ENCODE results near the gene NEMP2. TPM values are rescaled to one million over a fixed set of nuclear protein-coding genes. Genes with fewer than 3 reads are reported as not detected.

Gene NEMP2
- polyA plus RNA-seq, 2 of the 4 experiments (the other 2 are of a cell fraction): 7.1 to 22.0 TPM

DNA sequence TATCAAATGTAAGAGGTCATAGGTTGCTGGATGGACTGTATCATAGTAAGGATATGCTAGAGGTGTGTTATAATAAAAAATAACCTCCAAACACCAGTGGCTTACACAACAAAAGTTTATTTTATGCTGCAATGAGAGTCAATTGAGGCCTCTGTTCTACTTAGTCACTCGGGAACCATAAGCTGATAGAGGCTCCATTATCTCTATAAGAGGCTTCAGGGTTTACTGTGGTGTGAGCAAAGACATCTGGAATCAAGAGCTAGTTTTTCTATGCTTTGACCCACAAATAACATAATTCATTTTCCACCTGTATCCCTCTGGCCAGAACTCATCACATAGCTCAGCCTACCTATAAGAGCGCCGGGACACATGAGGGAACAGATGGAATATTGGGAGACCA is 47.5 kb upstream of the NEMP2 start (continued):
- TF ChIP-seq, protein P1, sequence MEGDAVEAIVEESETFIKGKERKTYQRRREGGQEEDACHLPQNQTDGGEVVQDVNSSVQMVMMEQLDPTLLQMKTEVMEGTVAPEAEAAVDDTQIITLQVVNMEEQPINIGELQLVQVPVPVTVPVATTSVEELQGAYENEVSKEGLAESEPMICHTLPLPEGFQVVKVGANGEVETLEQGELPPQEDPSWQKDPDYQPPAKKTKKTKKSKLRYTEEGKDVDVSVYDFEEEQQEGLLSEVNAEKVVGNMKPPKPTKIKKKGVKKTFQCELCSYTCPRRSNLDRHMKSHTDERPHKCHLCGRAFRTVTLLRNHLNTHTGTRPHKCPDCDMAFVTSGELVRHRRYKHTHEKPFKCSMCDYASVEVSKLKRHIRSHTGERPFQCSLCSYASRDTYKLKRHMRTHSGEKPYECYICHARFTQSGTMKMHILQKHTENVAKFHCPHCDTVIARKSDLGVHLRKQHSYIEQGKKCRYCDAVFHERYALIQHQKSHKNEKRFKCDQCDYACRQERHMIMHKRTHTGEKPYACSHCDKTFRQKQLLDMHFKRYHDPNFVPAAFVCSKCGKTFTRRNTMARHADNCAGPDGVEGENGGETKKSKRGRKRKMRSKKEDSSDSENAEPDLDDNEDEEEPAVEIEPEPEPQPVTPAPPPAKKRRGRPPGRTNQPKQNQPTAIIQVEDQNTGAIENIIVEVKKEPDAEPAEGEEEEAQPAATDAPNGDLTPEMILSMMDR (IDR thresholded peaks at IDR 0.05): no peak

DNA sequence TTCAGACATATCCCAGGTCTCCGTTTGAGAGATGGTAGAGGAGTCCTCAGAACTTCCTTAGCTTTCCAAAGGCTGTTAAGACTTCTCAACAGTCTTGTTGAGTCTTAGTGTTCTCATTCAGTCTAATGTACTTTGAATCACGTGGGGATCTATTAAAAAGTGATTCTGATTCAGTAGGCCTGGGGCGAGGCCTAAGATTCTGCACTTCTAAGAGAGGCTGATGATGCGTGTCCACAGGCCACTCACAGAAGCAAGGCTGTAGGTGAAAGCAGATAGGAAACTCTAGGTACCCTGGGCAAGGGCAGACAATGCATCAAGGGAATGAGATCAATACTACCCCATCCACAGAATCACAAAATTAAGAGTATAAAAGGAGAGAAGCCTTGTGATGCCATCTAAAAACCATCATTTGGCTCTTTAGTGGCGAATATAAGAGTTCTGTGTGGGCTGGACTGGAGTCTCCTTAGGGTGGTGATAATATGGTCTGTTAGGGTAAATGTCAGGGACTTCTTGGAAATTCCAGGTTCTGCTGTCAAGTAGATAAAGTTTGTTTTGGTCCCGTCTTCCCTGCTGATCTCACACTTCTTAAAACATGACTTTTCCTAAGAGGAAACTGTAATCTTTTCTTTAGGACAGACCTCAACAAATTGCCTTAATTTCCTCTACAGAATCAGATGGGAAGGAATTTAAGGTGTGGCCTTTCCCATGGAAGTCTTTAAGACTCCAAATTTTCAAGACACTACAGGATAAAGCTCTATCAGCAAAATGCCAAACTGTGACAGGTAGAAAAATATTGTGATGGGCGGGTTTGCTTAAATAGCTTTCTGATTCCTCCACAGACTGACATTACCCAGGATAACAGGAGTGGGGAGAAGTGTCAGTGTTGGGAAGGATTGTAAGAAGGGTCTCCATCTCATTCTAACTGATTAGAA is 45.7 kb upstream of the NEMP2 start:
- WGBS (ENCODE audit: missing lambda C conversion rate): 85% methylated on average over 7 of the region's 7 CpGs
- ChIA-PET POLR2A (no interaction called here), CTCF (interaction anchor here (1.1 kb wide), 1 partner anchor 11 kb away, joined by 3 read pairs; no protein-coding TSS in a partner anchor)
- H3K4me2 ChIP-seq: peak overlapping the region; percentile 80; the same call in 2 of the 3 replicates
- FAIRE-seq (no peak), ATAC-seq (no peak), DNase-seq (ENCODE audit: low read depth in 1 of 2, low spot score in 1 of 2) (no peak)
- H3K4me3 ChIP-seq: no peak overlapping the region
- TF ChIP-seq EHMT2 (IDR thresholded peaks at IDR 0.05; ENCODE audit: low read depth) (no peak), MAFK (IDR thresholded peaks at IDR 0.05; ENCODE audit: partially characterized antibody) (peak; percentile 37)
- H3K4me1 ChIP-seq: peaks cover 62% of the 10 kb centered on the region
- no peaks in the 10 kb centered on the region for H3K9me3 ChIP-seq
- H3K27ac ChIP-seq: peak overlapping the region; percentile 85 to 89

DNA sequence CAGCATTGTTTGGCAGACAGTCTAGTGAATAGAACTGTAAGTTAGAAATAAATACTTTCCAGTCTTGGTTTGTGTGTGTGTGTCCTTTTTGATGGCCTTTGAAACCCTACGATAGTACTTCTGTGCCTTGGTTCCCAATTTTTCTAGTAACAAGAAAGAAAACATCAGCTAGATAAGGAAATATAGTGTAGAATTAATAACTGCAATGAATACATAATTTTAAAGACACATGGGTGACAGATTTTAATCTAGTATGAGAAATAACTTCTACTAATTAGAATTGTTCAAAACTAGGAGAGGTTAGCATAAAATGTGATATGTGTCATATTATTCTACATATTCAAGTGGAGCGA is 44.5 kb upstream of the NEMP2 start:
- 40% methylated on average over 2 of the region's 2 CpGs for WGBS (ENCODE audit: missing lambda C conversion rate)
- FAIRE-seq: no peak
- no peak for ATAC-seq
- no peaks in the 10 kb centered on the region for H3K9me3 ChIP-seq
- ChIA-PET CTCF (no interaction called here), POLR2A (interaction anchor here (1.0 to 1.4 kb wide), 2 partner anchors 45 to 76 kb away, joined by 4 to 6 read pairs; partner anchors contain the start of gene NEMP2)
- H3K4me2 ChIP-seq: peak overlapping the region; percentile 80
- H3K27ac ChIP-seq: peak overlapping the region; percentile 85 to 89
- peaks cover 71% of the 10 kb centered on the region for H3K4me1 ChIP-seq
- DNase-seq (ENCODE audit: low read depth in 1 of 2, low spot score in 1 of 2): no peak
- H3K4me3 ChIP-seq: no peak overlapping the region; the same call in 2 of the 3 replicates
- TF ChIP-seq NFE2L2 (conservative IDR thresholded peaks at IDR 0.05; ENCODE audit: low read length) (no peak), RARB (CRISPR knock-in tag; IDR thresholded peaks at IDR 0.05) (no peak), POLR2AphosphoS2 (conservative IDR thresholded peaks at IDR 0.05; ENCODE audit: low read length) (no peak), EHMT2 (IDR thresholded peaks at IDR 0.05; ENCODE audit: low read depth) (no peak), CHD4 (IDR thresholded peaks at IDR 0.05; ENCODE audit: borderline replicate concordance) (no peak), MAFK (IDR thresholded peaks at IDR 0.05; ENCODE audit: partially characterized antibody) (no peak), EP300 (IDR thresholded peaks at IDR 0.05) (peak in 1 of 2 experiments; percentile 19; a peak in 2 of 5 replicates), FOXS1 (CRISPR knock-in tag; IDR thresholded peaks at IDR 0.05) (no peak), ZSCAN20 (CRISPR knock-in tag; IDR thresholded peaks at IDR 0.05) (0 out of 2 replicates have a peak, but pooled peaks have one; percentile 66), RCOR1 (IDR thresholded peaks at IDR 0.05; ENCODE audit: low read depth, low read length) (no peak), POLR2A (IDR thresholded peaks at IDR 0.05; ENCODE audit: low read length) (no peak), SMC3 (IDR thresholded peaks at IDR 0.05) (no peak; the same call in 2 of the 3 replicates), NR3C1 (IDR thresholded peaks at IDR 0.05) (no peak), RAD21 (conservative IDR thresholded peaks at IDR 0.05 in 1 of 2, IDR thresholded peaks at IDR 0.05 in 1 of 2) (0 out of 5 replicates have a peak, but pooled peaks of 1 of the 2 experiments have one; percentile 0), CEBPB (IDR thresholded peaks at IDR 0.05) (no peak), BHLHE40 (IDR thresholded peaks at IDR 0.05; ENCODE audit: low read depth, low read length) (no peak), GATA3 (IDR thresholded peaks at IDR 0.05; ENCODE audit: borderline replicate concordance) (no peak), RNF2 (IDR thresholded peaks at IDR 0.05; ENCODE audit: borderline replicate concordance, low read depth) (no peak), MYC (IDR thresholded peaks at IDR 0.05; ENCODE audit: borderline replicate concordance, low read length) (no peak)
- TF ChIP-seq, protein P2, sequence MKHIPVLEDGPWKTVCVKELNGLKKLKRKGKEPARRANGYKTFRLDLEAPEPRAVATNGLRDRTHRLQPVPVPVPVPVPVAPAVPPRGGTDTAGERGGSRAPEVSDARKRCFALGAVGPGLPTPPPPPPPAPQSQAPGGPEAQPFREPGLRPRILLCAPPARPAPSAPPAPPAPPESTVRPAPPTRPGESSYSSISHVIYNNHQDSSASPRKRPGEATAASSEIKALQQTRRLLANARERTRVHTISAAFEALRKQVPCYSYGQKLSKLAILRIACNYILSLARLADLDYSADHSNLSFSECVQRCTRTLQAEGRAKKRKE (CRISPR knock-in tag; IDR thresholded peaks at IDR 0.05; ENCODE audit: low read depth): no peak
- TF ChIP-seq, protein P3, sequence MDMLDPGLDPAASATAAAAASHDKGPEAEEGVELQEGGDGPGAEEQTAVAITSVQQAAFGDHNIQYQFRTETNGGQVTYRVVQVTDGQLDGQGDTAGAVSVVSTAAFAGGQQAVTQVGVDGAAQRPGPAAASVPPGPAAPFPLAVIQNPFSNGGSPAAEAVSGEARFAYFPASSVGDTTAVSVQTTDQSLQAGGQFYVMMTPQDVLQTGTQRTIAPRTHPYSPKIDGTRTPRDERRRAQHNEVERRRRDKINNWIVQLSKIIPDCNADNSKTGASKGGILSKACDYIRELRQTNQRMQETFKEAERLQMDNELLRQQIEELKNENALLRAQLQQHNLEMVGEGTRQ (IDR thresholded peaks at IDR 0.05): no peak
- TF ChIP-seq, protein P4, sequence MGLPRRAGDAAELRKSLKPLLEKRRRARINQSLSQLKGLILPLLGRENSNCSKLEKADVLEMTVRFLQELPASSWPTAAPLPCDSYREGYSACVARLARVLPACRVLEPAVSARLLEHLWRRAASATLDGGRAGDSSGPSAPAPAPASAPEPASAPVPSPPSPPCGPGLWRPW (IDR thresholded peaks at IDR 0.05): no peak
- TF ChIP-seq, protein P5, sequence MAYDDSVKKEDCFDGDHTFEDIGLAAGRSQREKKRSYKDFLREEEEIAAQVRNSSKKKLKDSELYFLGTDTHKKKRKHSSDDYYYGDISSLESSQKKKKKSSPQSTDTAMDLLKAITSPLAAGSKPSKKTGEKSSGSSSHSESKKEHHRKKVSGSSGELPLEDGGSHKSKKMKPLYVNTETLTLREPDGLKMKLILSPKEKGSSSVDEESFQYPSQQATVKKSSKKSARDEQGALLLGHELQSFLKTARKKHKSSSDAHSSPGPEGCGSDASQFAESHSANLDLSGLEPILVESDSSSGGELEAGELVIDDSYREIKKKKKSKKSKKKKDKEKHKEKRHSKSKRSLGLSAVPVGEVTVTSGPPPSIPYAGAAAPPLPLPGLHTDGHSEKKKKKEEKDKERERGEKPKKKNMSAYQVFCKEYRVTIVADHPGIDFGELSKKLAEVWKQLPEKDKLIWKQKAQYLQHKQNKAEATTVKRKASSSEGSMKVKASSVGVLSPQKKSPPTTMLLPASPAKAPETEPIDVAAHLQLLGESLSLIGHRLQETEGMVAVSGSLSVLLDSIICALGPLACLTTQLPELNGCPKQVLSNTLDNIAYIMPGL (CRISPR knock-in tag; IDR thresholded peaks at IDR 0.05; ENCODE audit: borderline replicate concordance): no peak
- TF ChIP-seq, protein P6, sequence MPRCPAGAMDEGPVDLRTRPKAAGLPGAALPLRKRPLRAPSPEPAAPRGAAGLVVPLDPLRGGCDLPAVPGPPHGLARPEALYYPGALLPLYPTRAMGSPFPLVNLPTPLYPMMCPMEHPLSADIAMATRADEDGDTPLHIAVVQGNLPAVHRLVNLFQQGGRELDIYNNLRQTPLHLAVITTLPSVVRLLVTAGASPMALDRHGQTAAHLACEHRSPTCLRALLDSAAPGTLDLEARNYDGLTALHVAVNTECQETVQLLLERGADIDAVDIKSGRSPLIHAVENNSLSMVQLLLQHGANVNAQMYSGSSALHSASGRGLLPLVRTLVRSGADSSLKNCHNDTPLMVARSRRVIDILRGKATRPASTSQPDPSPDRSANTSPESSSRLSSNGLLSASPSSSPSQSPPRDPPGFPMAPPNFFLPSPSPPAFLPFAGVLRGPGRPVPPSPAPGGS (IDR thresholded peaks at IDR 0.05): 0 out of 3 replicates have a peak, but pooled peaks have one; percentile 3
- TF ChIP-seq, protein P7, sequence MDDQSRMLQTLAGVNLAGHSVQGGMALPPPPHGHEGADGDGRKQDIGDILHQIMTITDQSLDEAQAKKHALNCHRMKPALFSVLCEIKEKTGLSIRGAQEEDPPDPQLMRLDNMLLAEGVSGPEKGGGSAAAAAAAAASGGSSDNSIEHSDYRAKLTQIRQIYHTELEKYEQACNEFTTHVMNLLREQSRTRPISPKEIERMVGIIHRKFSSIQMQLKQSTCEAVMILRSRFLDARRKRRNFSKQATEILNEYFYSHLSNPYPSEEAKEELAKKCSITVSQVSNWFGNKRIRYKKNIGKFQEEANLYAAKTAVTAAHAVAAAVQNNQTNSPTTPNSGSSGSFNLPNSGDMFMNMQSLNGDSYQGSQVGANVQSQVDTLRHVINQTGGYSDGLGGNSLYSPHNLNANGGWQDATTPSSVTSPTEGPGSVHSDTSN (IDR thresholded peaks at IDR 0.05): no peak

Data from A549 (cell line).